ENCODE measurements around the gene METTL15.

- TF ChIP-seq POLR2A (IDR thresholded peaks at IDR 0.05; ENCODE audit: low read length) (no peak), GATA1 (IDR thresholded peaks at IDR 0.05; ENCODE audit: low read depth, low read length) (no peak)
These were observed 234.5 kb downstream of the METTL15 start for GRCh38 chr11:28342716-28343115.
